GM12878 (cell line): ENCODE measurements around the gene OSBPL5. TPM values are rescaled to one million over a fixed set of nuclear protein-coding genes. Genes with fewer than 3 reads are reported as not detected.

ENCODE experiments used
- DPF2 ChIP-seq: fragments of 450-650 bp; IDR thresholded peaks from 2 replicates; pipeline ENCODE4 v1.6.1; 2017; ENCODE audit warnings: mild to moderate bottlenecking
- EP300 ChIP-seq, 2 experiments: fragments of 150-350 bp in 1 of 2; IDR thresholded peaks; 2 replicates each; pipeline ENCODE4 v1.6.1; 2011 to 2012; ENCODE audit warnings: low read depth in 2 of 2, low read length in 2 of 2, borderline replicate concordance in 1 of 2, improper control_type of control experiment in 1 of 2, inconsistent platforms in 1 of 2; ENCODE audit not compliant: control insufficient read depth in 1 of 2
- FOXK2 ChIP-seq: fragments of 450-650 bp; IDR thresholded peaks from 2 replicates; pipeline ENCODE4 v1.6.1; 2017; ENCODE audit warnings: mild to moderate bottlenecking, moderate library complexity
- KDM1A ChIP-seq: fragments of 200-600 bp; sonication (generic); IDR thresholded peaks from 2 replicates; pipeline ENCODE4 v1.6.1; 2016; ENCODE audit warnings: borderline replicate concordance
- MXI1 ChIP-seq: fragments of 150-350 bp; IDR thresholded peaks from 2 replicates; pipeline ENCODE4 v1.6.1; 2011; ENCODE audit warnings: low read depth, mild to moderate bottlenecking, inconsistent platforms, low read length, improper control_type of control experiment
- NRF1 ChIP-seq: conservative IDR thresholded peaks from 2 replicates; pipeline ENCODE4 v1.6.1; 2011; ENCODE audit warnings: mild to moderate bottlenecking, low read depth, low read length, improper control_type of control experiment
- RCOR1 ChIP-seq: conservative IDR thresholded peaks from 2 replicates; pipeline ENCODE4 v1.6.1; 2012; ENCODE audit warnings: low read depth, low read length, improper control_type of control experiment
- SMARCA5 ChIP-seq: fragments of 450-650 bp; IDR thresholded peaks from 2 replicates; pipeline ENCODE4 v1.6.1; 2017; ENCODE audit warnings: mild to moderate bottlenecking
- SMC3 ChIP-seq: IDR thresholded peaks from 2 replicates; pipeline ENCODE4 v1.6.1; 2011; ENCODE audit warnings: low read length, improper control_type of control experiment, borderline replicate concordance
- STAT3 ChIP-seq: IDR thresholded peaks from 2 replicates; pipeline ENCODE4 v1.6.1; 2011; ENCODE audit warnings: low read depth, low read length, improper control_type of control experiment
- polyA plus RNA-seq, 11 experiments: library from polyadenylated mRNA; depleted of rRNA in 4 of 11; unstranded in 6 of 11; stranded (reverse) in 5 of 11; fragments of >200 nt; fragmentation: Nextera tagmentation in 4 of 11; fragmentation: Illumina TruSeq in 1 of 11; extraction: Ambion mirVana in 4 of 11; extraction: Trizol in 1 of 11; gene quantifications; 1 replicate in 1 of 11; 2 replicates in 10 of 11; pipeline versions ENCODE4 v1.2.1 to v1.2.3, GENCODE V29; 2011 to 2016; ENCODE audit warnings: inconsistent platforms in 2 of 11, missing spikeins in 2 of 11, low read depth in 1 of 11
- total RNA-seq, 4 experiments: library from RNA; depleted of rRNA in 3 of 4; stranded (reverse); fragments of >200 nt in 3 of 4; fragmentation: Illumina TruSeq in 1 of 4; extraction: Trizol in 1 of 4; gene quantifications; 2 replicates each; pipeline versions ENCODE4 v1.2.1 to v1.2.3, GENCODE V29; 2013 to 2021
- TF ChIP-seq, protein P1 (sequence below): fragments of 450-650 bp; IDR thresholded peaks from 2 replicates; pipeline ENCODE4 v1.6.1; 2016; ENCODE audit warnings: mild to moderate bottlenecking, moderate library complexity, borderline replicate concordance
- TF ChIP-seq, protein P2 (sequence below): fragments of 450-650 bp; IDR thresholded peaks from 2 replicates; pipeline ENCODE4 v1.6.1; 2018; ENCODE audit warnings: mild to moderate bottlenecking, low read depth, moderate library complexity; ENCODE audit not compliant: partially characterized antibody
- TF ChIP-seq, protein P3 (sequence below): fragments of 450-650 bp; IDR thresholded peaks from 2 replicates; pipeline ENCODE4 v1.6.1; 2017; ENCODE audit warnings: antibody characterized with exemption, mild to moderate bottlenecking, moderate library complexity
- TF ChIP-seq, protein P4 (sequence below): fragments of 450-650 bp; IDR thresholded peaks from 2 replicates; pipeline ENCODE4 v1.6.1; 2017; ENCODE audit warnings: mild to moderate bottlenecking, moderate library complexity

Gene OSBPL5
- total and polyA plus RNA-seq, 10 of the 15 experiments (the other 5 are each of a cell fraction or from before 2014, with no cell fraction given) = not detected

DNA sequence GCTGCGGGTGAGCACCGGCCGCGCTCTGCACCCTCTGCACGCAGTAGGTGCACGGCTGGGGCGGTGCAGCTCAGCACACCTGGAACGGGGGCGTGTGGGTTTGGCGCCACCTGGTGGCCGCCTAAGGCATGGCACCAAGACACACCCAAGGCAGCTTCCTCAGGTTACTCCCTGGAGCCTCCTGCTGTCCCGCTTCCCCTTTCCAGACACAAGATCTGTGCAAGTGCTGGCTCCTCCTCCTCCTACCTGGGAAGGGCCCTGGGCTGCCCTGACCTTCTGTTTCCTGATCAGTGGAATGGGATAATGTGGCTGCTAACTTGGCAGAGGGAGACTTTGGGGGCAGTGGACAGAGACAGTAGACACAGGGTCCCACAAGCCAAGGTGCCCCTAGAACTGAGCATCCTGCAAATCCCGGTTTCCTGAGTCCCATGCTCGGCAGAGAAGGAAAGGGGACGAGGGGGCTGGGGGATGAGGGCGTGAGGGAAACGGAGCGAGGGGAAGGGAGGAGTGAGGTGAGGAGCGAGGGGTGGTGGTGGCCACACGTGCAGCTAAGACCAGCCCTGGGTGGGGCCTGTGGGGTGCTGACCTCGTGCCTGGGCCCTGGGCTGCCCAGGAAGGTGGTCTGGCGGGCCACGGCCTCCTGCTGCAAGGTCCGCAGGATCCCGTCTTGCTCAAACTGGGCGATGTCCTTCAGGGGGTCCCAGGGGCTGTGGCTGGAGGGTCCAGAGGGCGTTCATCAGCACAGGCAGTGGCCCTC lies 73.1 kb downstream of the OSBPL5 start (continued):
- TF ChIP-seq, protein P1, sequence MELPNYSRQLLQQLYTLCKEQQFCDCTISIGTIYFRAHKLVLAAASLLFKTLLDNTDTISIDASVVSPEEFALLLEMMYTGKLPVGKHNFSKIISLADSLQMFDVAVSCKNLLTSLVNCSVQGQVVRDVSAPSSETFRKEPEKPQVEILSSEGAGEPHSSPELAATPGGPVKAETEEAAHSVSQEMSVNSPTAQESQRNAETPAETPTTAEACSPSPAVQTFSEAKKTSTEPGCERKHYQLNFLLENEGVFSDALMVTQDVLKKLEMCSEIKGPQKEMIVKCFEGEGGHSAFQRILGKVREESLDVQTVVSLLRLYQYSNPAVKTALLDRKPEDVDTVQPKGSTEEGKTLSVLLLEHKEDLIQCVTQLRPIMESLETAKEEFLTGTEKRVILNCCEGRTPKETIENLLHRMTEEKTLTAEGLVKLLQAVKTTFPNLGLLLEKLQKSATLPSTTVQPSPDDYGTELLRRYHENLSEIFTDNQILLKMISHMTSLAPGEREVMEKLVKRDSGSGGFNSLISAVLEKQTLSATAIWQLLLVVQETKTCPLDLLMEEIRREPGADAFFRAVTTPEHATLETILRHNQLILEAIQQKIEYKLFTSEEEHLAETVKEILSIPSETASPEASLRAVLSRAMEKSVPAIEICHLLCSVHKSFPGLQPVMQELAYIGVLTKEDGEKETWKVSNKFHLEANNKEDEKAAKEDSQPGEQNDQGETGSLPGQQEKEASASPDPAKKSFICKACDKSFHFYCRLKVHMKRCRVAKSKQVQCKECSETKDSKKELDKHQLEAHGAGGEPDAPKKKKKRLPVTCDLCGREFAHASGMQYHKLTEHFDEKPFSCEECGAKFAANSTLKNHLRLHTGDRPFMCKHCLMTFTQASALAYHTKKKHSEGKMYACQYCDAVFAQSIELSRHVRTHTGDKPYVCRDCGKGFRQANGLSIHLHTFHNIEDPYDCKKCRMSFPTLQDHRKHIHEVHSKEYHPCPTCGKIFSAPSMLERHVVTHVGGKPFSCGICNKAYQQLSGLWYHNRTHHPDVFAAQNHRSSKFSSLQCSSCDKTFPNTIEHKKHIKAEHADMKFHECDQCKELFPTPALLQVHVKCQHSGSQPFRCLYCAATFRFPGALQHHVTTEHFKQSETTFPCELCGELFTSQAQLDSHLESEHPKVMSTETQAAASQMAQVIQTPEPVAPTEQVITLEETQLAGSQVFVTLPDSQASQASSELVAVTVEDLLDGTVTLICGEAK = no peak
- TF ChIP-seq MXI1 (no peak), STAT3 (no peak), SMC3 (peak; percentile 99), RCOR1 (no peak), DPF2 (peak; percentile 99), KDM1A (no peak), SMARCA5 (peak; percentile 81), NRF1 (no peak), EP300 (IDR thresholded peaks at IDR 0.05; ENCODE audit: borderline replicate concordance in 1 of 2, control insufficient read depth in 1 of 2, low read depth in 2 of 2, low read length in 2 of 2) (no peak), FOXK2 (no peak)
- TF ChIP-seq, protein P2, sequence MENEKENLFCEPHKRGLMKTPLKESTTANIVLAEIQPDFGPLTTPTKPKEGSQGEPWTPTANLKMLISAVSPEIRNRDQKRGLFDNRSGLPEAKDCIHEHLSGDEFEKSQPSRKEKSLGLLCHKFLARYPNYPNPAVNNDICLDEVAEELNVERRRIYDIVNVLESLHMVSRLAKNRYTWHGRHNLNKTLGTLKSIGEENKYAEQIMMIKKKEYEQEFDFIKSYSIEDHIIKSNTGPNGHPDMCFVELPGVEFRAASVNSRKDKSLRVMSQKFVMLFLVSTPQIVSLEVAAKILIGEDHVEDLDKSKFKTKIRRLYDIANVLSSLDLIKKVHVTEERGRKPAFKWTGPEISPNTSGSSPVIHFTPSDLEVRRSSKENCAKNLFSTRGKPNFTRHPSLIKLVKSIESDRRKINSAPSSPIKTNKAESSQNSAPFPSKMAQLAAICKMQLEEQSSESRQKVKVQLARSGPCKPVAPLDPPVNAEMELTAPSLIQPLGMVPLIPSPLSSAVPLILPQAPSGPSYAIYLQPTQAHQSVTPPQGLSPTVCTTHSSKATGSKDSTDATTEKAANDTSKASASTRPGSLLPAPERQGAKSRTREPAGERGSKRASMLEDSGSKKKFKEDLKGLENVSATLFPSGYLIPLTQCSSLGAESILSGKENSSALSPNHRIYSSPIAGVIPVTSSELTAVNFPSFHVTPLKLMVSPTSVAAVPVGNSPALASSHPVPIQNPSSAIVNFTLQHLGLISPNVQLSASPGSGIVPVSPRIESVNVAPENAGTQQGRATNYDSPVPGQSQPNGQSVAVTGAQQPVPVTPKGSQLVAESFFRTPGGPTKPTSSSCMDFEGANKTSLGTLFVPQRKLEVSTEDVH = no peak
- TF ChIP-seq, protein P3, sequence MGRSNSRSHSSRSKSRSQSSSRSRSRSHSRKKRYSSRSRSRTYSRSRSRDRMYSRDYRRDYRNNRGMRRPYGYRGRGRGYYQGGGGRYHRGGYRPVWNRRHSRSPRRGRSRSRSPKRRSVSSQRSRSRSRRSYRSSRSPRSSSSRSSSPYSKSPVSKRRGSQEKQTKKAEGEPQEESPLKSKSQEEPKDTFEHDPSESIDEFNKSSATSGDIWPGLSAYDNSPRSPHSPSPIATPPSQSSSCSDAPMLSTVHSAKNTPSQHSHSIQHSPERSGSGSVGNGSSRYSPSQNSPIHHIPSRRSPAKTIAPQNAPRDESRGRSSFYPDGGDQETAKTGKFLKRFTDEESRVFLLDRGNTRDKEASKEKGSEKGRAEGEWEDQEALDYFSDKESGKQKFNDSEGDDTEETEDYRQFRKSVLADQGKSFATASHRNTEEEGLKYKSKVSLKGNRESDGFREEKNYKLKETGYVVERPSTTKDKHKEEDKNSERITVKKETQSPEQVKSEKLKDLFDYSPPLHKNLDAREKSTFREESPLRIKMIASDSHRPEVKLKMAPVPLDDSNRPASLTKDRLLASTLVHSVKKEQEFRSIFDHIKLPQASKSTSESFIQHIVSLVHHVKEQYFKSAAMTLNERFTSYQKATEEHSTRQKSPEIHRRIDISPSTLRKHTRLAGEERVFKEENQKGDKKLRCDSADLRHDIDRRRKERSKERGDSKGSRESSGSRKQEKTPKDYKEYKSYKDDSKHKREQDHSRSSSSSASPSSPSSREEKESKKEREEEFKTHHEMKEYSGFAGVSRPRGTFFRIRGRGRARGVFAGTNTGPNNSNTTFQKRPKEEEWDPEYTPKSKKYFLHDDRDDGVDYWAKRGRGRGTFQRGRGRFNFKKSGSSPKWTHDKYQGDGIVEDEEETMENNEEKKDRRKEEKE = no peak
- TF ChIP-seq, protein P4, sequence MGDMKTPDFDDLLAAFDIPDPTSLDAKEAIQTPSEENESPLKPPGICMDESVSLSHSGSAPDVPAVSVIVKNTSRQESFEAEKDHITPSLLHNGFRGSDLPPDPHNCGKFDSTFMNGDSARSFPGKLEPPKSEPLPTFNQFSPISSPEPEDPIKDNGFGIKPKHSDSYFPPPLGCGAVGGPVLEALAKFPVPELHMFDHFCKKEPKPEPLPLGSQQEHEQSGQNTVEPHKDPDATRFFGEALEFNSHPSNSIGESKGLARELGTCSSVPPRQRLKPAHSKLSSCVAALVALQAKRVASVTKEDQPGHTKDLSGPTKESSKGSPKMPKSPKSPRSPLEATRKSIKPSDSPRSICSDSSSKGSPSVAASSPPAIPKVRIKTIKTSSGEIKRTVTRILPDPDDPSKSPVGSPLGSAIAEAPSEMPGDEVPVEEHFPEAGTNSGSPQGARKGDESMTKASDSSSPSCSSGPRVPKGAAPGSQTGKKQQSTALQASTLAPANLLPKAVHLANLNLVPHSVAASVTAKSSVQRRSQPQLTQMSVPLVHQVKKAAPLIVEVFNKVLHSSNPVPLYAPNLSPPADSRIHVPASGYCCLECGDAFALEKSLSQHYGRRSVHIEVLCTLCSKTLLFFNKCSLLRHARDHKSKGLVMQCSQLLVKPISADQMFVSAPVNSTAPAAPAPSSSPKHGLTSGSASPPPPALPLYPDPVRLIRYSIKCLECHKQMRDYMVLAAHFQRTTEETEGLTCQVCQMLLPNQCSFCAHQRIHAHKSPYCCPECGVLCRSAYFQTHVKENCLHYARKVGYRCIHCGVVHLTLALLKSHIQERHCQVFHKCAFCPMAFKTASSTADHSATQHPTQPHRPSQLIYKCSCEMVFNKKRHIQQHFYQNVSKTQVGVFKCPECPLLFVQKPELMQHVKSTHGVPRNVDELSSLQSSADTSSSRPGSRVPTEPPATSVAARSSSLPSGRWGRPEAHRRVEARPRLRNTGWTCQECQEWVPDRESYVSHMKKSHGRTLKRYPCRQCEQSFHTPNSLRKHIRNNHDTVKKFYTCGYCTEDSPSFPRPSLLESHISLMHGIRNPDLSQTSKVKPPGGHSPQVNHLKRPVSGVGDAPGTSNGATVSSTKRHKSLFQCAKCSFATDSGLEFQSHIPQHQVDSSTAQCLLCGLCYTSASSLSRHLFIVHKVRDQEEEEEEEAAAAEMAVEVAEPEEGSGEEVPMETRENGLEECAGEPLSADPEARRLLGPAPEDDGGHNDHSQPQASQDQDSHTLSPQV = peak; percentile 55; the same call in 1 of the 2 replicates
